WI38 (cell line): ENCODE measurements around the gene BTBD7.
"Not testable (repeated sequence)": the region's sequence is repeated elsewhere in the genome, so short reads cannot be mapped to it uniquely, and the experiment has no call there.

Experiments used
- H3K4me3 ChIP-seq: 2 replicates; pipeline ENCODE4 v1.5.1; 2011; ENCODE audit warnings: low read depth, mild to moderate bottlenecking, control low read depth, low read length
- CTCF ChIP-seq: IDR thresholded peaks from 2 replicates; pipeline ENCODE4 v1.5.1; 2012; ENCODE audit warnings: low read depth, mild to moderate bottlenecking, control low read depth, low read length

The BTBD7 gene

GRCh38 chr14:93234798-93235197 lies 98.0 kb downstream of the BTBD7 start:
- no peak for TF ChIP-seq CTCF
- peak overlapping the region; percentile 4; the same call in 1 of the 2 replicates for H3K4me3 ChIP-seq

- H3K4me3 ChIP-seq, result not testable (repeated sequence)
Measured at GRCh38 chr14:93233078-93233477, 99.8 kb downstream of the BTBD7 start.

GRCh38 chr14:93232159-93232558 lies 100.7 kb downstream of the BTBD7 start:
- no peak overlapping the region for H3K4me3 ChIP-seq
- no peak for TF ChIP-seq CTCF

- no peak overlapping the region for H3K4me3 ChIP-seq
- TF ChIP-seq CTCF, result no peak
Measured at GRCh38 chr14:93231129-93231979, 101.5 kb downstream of the BTBD7 start.

- TF ChIP-seq CTCF, result no peak
- H3K4me3 ChIP-seq, result no peak overlapping the region
Measured at GRCh38 chr14:93230539-93230938, 102.3 kb downstream of the BTBD7 start.

GRCh38 chr14:93228550-93228949 lies 104.3 kb downstream of the BTBD7 start:
- no peak overlapping the region for H3K4me3 ChIP-seq
- TF ChIP-seq CTCF, result no peak

GRCh38 chr14:93223565-93223964 lies 109.3 kb downstream of the BTBD7 start:
- no peak overlapping the region for H3K4me3 ChIP-seq
- TF ChIP-seq CTCF, result no peak

GRCh38 chr14:93220509-93220908 lies 112.3 kb downstream of the BTBD7 start:
- no peak overlapping the region for H3K4me3 ChIP-seq
- TF ChIP-seq CTCF, result no peak
